Endothelial cell of hepatic sinusoid (primary cell): ENCODE data around the gene PFN1.

Experiments used
- in situ Hi-C: cut with HindIII; loops from 2 replicates; pipeline ENCODE4 v1.10.0; 2017; ENCODE audit warnings: low sequenced_read_pairs

The PFN1 gene

DNA sequence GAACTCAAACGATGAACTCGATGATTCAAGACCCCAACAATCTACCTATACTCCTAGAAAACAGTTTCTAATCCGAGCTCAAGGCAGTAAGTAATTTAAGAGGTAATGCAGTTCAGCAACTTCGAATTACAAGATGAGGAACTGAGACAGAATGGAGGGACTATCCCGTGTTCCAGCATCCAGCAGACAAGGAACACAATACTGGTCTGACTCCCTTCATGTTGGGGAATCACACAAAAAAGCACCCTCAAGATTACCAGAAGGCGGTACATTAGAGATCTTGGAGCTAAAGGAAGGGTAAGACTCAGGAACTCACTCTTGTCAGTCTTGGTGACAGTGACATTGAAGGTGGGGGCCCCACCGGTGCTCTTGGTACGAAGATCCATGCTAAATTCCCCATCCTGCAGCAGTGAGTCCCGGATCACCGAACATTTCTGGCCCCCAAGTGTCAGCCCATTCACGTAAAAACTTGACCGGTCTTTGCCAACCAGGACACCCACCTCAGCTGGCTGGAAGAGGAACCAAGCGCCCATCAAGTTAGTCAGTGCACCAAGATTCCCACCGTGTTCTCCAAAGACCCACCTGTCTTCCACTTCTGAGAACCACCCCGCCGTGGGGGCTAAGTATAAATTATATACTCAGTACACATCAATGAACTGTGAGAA lies 1.9 kb downstream of the PFN1 start:
- in situ Hi-C loops = loop anchor here (5.0 kb wide), 1 partner anchor 56 kb away; no protein-coding TSS in a partner anchor

DNA sequence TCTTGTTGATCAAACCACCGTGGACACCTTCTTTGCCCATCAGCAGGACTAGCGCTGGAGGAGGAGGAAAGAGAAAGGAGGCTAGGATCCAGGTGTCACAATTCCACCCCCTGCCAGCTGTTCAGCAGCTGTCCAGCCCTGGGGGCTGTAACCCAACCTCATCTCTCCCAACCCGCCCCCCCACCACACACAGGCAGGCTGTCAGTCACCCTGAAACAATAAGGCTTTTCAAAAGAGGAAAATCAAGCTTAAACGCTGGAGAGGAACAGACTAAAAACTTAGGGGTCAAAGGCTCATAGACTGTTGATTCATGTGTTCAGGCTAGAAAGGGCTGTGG lies 2.4 kb downstream of the PFN1 start:
- in situ Hi-C loops = loop anchor here (5.0 kb wide), 1 partner anchor 56 kb away; no protein-coding TSS in a partner anchor

DNA sequence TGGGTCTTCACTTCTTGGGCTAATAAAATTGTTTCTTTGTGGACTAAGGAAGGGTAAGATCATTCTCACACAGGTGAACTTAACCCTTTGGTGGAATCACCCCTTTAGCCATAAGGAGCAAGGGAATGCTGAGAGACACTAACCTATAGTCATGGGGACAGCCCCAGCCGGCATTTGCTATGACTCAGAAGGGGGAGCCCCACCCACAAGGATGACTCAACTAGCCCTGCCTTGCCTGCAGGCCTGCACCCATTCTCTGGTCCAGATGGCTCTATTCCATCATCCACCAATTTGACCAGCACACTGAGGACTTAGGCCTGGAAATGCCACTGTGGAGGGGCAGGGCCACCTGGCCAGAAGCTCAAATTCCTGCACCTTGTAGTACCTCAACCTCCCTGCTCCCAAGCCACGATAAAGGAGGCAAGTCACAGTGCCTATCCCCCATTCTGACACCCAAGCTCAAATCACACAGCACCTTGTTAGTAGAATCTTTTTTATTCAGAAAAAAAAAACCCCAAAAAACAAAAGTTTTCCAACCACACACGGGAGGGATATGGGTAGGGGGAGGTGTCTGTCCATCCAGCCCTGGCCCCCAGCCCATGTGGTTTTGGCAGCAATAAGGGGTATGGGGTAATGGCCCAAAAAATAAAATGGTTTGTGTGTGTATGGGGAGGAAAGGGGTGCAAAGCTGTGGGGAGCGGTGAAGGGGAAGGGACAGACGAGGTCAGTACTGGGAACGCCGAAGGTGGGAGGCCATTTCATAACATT lies 3.0 kb downstream of the PFN1 start:
- in situ Hi-C loops = loop anchor here (5.0 kb wide), 1 partner anchor 57 kb away; no protein-coding TSS in a partner anchor

DNA sequence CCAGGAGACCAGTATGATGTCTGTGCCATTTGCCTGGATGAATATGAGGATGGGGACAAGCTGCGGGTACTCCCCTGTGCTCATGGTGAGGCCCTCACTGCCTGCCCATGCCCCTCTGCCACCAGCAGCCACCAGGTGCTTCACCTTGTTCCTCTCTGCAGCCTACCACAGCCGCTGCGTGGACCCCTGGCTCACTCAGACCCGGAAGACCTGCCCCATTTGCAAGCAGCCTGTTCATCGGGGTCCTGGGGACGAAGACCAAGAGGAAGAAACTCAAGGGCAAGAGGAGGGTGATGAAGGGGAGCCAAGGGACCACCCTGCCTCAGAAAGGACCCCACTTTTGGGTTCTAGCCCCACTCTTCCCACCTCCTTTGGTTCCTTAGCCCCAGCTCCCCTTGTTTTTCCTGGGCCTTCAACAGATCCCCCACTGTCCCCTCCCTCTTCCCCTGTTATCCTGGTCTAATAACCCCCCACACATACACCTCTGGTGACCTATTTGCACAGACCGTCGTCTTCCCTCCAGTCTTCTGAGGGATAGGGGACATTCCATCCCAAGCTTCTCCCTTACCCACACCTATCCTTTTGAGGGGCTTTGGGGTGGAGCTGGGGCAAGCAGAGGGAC lies 3.7 kb downstream of the PFN1 start:
- in situ Hi-C loops = loop anchor here (5.0 kb wide), 1 partner anchor 58 kb away; no protein-coding TSS in a partner anchor

DNA sequence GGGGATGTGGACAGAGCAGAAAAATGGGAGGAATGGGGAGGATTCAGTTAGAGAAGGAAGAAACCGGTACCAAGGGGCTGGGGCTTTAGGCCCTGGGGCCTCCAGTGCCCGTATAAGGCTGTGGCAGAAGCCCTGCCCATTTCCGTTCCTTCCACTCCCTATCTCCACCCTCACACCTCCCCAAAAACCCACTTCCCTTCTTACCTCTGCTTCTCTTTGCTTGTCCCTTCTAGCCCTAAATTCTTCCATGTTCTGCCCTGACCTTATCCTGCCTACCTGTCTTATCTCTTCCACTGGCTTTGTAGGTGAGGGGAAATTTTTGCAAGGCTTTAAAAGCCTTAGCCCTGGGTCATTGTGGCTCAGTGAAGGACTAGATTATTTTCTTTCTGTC lies 4.2 kb downstream of the PFN1 start:
- in situ Hi-C loops = no loop called here

DNA sequence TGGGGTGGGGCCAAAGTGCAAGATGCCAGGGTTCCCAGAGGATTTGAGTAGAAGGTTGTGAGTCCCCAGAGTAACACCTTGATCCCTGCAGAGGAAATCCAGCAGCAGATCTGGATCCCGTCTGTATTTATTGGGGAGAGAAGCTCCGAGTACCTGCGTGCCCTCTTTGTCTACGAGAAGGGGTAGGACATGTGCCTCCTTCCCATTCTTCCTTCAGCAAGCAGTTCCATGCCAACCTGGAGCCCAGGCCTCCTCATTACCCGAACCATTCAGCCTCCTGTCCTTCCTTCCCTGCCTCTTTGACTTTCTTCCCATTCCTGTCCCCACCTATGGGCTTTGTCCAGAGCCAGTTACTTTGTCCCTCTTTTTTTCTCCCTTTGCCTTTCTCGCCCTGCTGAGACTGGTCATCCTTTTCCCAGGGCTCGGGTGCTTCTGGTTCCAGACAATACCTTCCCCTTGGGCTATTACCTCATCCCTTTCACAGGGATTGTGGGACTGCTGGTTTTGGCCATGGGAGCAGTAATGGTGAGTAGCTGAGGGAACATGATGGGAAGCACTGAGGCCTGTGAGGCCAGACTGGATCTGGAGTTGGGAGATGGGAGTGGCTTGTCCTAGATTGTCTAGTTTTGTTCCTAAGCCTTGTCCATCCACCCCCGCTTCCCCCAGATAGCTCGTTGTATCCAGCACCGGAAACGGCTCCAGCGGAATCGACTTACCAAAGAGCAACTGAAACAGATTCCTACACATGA lies 5.4 kb downstream of the PFN1 start:
- in situ Hi-C loops = no loop called here

DNA sequence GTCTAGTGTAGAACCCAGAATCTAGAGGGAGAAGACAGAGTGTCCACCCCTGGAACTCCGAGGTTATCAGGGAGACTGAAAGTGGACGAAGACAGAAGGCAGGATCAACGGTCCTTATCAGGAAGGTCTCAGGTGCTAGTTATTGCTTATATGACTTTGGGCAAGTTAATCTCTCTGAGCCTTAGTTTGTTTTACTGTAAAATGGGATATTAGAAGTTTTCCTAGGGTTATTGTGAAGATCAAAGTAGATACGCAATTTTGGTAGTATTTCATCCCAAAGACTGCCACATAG lies 7.1 kb downstream of the PFN1 start:
- in situ Hi-C loops = no loop called here

DNA sequence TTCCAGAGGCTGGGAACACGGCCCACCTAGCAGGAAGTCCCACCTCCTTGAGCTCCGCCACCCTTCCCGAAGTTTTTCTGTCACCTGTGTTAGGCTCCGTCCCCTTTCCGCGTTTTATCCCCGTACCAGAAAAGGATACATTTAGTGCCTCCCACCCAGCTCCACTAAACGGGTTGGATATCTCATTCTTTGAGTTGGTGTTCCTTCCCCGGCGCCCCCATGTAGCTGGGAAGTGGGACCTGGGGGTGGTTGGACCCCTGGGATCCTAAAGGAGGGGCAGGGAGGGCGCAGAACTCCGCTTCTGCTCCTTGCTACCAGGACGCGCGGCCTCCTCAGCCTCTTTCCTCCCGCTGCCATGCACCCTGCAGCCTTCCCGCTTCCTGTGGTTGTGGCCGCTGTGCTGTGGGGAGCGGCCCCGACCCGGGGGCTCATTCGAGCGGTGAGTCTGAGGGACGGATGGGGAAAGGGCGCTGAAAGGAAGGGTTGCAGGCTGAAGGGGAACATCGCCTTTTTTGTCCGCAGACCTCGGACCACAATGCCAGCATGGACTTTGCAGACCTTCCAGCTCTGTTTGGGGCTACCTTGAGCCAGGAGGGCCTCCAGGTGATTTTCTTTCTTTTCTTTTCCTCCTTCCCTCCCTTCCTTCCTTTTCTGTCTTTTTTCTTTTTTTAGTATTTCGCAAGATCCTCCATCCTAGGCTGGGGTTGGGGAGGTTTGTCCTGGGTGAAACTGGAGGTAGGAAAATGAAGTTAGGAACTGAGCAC lies 7.6 kb downstream of the PFN1 start:
- in situ Hi-C loops = no loop called here

DNA sequence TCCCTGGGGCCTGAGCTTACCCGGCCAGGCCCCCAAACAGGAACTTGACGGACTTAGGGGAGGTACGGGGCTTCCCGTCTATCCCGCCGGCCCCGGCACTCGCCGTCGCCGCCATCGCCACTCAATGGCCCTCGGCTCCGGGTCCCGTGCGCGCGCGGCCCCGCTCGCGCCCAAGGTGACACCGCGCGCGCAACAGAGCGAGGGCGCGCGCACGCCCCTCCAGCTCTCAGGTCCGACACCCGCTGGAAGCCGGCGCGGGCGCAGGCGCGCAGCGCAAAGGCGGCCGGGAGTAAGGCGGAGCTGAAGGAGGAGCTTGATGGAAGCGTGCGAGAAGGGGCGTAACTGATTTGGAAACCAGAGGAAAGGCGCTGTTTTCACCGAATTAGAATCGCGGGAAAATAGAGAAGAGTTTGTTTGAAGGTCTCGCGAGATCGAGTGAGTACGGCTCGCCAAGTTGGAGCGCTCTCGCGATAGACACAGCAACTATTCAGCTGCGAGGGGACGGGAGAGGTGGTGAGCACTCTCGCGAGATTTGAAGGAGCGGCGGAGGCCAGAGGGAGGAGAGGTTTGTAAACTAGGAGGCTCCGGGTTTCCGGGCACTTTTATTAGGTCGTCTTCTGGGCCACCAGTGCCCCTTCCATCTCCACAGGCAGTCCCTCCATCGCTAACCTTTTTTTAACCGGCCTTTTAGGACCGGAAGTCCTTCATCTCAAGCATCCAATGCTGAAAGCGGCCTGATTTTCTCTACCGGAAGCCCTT lies 8.4 kb downstream of the PFN1 start, which contains the start of the genes RNF167 and SLC25A11:
RNF167 (plus strand) TSS at position 473 of the 759 bp plus-strand sequence. CDS start 642 bp downstream, outside the sequence.
SLC25A11 (minus strand) TSS at position 251 of the 759 bp plus-strand sequence; CDS start at position 115, 136 bp downstream.
- in situ Hi-C loops = no loop called here

DNA sequence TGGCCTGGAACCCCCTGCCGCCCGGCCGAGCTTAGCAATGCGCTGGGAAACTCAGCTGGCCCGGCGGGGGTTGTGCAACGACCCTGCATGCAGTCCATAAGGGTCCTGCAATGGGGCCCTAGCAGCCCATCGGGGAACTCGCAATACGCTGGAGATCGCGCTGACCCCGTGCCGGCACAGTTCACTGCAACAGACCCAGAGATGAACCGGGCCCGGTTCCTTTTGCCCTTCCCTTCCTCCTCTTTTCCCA lies 8.9 kb downstream of the PFN1 start:
- in situ Hi-C loops = no loop called here

DNA sequence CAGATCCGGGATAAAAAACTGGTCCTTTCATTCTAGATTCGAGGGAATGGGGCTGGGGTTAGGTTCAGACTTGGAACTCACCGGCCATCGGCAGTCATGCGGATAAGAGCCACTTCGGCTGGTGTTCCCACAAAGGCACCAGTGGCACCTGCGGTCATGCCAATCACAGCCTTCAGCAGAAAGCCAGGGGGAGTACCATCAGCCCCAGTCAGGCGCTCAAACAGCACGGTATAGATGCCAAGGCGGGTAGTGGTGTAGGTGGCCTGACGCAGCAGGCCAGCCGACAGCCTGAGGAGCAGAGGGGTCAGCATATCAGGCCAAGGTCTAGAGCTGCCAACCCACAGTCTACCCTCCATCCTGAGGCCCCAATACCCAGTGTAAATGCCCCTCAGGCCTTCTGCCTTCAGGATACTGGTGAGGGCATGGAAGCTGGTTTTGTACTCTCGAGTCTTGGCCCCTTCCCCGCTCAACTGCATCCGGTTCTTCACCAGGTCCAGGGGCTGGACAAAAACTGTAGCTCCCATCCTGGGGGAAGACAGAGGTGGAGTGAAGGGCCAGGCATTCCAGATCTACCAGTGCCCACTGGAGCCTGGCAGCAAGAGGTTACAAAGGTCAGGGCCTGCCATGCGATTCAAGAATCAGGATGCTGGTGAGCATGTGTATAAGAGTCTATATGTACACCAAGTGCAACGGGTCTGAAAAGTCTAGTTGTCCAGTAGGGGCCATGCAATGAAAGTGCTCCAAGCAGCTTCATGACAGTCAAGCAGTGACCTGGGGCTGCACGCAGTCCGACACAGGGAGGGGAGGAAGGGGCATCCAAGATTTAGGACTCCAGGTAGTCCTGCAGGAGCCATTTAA lies 9.4 kb downstream of the PFN1 start:
- in situ Hi-C loops = no loop called here

DNA sequence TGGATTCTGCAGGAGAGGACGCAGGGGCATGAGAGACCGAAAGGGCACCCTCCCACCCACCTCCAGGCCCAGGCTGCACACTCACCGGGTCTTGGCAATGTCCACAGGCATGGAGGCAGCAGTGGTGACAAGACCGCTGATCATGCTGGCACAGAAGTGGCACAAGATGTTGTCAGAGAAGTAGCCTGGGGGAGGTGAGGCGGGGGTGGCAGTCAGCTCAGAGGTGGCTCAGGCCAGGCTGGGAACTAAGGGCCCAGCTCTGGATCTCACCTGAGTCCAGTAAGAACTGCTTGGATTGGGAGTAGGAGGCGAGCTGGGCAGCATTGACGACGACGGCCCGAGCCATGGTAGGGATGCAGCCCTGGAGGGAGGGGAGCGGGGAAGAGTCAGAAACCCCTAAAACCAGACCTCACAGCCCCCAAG lies 10.2 kb downstream of the PFN1 start:
- in situ Hi-C loops = no loop called here

DNA sequence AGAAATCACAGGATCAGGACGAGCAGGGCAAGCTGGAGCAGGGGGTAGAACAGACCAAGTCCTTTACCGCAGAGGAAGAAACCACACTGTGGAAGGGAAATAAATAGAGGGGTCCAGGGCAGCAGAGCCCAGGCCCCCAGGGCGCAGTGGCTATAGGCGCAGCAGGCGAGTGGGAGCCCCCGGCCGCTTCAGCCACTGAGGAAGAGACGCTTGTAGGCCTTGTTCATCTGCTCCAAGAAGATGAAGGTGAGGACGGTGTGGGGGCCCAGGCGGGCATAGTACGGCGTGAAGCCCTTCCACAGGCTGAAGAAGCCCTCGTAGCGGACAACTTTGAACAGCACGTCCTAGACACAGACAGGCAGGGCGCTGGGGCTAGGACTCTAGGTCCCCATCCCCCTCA lies 10.8 kb downstream of the PFN1 start:
- in situ Hi-C loops = no loop called here

DNA sequence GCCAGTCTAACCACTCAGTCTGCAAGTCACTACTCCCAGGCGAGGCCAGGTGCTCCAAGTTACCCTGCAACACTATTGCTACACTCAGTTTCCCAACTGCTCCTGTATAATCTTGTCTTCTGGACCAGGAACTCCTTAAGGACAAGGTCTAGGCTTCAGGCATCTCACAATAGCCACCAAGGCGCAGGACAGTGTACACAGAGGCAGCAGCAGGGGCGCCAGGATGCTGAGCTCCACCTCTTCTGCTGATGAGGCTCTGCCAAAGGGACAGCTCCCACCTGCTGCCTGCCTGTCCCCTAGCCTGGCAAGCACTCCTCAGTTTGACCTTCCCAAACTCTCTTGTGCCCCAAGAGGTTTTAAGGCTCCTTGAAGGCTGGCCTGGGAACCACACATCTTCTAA lies 11.9 kb downstream of the PFN1 start:
- in situ Hi-C loops = no loop called here

DNA sequence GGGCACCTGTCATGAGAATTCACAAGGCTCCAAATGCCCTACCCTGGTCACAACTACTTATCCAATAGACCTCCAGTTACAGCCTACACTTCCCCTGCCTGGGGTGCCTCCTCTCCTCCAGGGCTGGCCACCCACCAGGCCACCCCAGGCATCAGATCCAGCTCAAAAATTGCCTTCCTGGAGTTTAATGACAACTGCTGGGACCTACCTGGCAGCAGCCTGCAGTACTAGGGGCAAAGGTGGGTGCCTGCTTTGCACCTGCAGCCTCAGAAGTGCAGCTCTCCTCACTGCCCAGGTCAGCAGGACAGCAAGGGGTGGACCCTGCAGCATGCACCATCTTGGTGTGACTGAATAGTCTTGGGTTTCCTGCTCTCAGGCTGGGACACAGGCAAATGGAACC lies 12.7 kb downstream of the PFN1 start:
- in situ Hi-C loops = no loop called here

DNA sequence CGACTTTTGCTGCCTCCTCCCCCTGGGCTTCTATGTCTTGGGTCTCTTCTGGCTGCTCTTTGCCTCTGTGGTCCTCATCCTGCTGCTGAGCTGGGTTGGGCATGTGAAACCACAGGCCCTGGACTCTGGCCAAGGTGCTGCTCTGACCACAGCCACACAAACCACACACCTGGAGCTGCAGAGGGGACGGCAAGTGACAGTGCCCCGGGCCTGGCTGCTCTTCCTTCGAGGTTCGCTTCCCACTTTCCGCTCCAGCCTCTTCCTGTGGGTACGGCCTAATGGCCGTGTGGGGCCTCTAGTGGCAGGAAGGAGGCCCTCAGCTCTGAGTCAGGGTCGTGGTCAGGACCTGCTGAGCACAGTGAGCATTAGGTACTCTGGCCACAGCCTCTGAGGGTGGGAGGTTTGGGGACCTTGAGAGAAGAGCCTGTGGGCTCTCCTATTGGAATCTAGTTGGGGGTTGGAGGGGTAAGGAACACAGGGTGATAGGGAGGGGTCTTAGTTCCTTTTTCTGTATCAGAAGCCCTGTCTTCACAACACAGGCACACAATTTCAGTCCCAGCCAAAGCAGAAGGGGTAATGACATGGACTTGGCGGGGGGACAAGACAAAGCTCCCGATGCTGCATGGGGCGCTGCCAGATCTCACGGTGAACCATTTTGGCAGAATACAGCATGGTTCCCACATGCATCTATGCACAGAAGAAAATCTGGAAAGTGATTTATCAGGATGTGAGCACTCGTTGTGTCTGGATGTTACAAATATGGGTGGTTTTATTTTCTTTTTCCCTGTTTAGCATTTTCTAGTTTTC lies 14.0 kb downstream of the PFN1 start:
- in situ Hi-C loops = no loop called here

DNA sequence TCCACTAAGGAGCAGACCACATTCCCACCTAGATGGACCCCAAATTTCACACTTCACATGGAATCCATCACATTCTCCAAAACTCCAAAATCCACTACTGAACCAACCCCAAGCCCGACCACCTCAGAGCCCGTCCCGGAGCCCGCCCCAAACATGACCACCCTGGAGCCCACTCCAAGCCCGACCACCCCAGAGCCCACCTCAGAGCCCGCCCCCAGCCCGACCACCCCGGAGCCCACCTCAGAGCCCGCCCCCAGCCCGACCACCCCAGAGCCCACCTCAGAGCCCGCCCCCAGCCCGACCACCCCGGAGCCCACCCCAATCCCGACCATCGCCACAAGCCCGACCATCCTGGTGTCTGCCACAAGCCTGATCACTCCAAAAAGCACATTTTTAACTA lies 14.7 kb downstream of the PFN1 start:
- in situ Hi-C loops = no loop called here

DNA sequence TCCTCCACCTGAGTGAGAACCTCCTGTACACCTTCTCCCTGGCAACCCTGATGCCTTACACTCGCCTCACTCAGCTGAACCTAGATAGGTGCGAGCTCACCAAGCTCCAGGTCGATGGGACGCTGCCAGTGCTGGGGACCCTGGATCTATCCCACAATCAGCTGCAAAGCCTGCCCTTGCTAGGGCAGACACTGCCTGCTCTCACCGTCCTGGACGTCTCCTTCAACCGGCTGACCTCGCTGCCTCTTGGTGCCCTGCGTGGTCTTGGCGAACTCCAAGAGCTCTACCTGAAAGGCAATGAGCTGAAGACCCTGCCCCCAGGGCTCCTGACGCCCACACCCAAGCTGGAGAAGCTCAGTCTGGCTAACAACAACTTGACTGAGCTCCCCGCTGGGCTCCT lies 15.6 kb downstream of the PFN1 start:
- in situ Hi-C loops = no loop called here
